Fibroblast of skin of right biceps (primary cell): ENCODE results near the gene NEU3.
A peak's percentile ranks its signal among the peaks of the same experiment; 100 is the strongest.
"Not testable (repeated sequence)": the region's sequence is repeated elsewhere in the genome, so short reads cannot be mapped to it uniquely, and the experiment has no call there.

ENCODE experiments used
- DNase-seq: peaks from one replicate; pipeline ENCODE4 v3.0.0-alpha.2; 2013

Gene NEU3

GRCh38 chr11:75031771-75032549 lies 43.2 kb downstream of the NEU3 start:
- peak; percentile 65 for DNase-seq

GRCh38 chr11:75032550-75032935 lies 43.8 kb downstream of the NEU3 start:
- no peak for DNase-seq

DNA sequence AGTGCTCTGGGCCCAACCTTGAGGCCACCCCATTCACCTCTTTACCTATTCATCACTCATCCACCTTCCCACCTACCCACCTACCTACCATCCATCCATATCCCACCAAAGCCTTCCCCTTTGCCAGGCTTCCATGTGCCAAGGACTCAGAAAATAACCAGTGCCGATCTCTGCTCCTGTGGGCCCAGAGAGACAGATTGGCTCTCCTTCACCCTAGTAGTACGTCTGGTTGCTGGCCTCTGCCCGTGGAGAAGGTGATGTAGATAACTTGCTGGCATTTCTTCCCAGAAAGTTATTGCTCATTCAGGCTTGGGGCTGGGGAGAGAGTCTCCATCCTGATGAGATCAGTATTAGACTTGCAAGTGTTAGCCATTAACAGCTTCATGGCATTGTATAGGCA lies 45.2 kb downstream of the NEU3 start:
- DNase-seq, result no peak

DNA sequence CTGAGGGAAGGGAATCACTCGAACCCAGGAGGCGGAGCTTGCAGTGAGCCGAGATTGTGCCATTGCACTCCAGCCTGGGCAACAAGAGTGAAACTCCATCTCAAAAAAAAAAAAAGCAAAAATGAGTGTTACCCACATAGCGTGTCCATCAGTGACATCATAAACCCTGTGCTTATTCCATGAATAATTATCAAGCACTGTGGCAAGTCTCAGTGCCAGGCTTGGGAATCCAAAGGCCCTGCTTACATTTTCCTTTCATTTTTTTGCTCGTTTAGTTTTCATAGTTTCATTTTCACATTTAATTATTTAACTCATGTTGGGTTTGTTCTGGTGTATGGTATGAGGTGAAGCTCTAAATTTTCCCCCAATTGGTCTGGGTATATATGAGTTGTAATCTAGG lies 46.5 kb downstream of the NEU3 start:
- no peak for DNase-seq

DNA sequence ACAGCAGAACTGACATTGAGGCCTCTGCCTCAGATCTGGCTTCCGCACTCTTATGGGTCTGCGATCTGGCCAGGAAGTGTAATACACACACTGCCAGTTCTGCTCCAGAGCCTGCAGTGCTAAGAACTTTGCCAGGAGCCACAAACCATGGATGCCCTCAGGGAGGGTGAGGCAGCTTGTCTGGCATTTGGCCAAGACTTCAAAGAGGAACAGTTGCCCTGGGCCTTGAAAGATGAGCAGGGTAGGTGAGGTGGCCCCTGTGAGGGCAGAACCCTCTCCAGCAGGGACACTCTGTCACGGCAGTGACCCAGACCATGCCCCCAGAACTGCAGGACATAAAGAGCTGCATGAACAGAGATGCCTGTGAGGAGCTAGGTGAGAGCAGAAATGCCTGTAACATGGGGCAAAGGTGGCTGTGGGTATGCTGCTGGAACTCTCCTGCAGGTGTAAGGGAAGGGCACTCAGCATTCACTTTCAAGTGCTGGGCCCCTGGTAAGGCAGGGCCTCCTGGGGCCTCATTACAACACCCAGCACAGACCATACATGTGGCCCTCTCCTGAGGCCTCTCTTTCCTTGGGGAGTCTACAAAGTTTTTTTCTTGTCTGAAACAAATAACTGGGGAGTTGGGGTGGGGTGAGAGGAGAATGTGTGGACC lies 47.3 kb downstream of the NEU3 start:
- DNase-seq, result no peak

DNA sequence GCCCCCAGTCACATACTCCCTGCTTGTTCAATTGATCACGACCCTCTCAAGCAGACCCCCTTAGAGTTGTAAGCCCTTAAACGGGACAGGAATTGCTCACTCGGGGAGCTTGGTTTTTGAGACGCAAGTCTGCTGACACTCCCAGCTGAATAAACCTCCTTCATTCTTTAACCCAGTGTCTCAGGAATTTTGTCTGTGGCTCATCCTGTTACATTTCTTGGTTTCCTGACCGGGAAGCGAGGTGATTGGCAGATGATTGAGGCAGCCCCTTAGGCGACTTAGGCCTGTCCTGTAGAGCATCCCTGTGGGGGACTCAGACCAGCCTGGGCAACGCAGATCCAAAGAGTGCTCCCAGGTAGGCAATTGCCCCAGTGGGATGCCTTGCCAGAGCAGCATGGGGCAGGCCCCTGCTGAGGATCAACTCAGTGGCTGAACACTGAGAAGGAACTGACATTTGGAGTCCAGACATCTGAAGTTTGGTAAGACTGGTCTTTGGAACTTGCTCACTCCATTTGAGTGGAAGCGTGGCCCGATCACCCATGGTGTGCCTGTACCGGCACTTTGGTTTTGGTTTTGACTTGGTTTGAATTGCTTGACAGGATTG lies 51.5 kb downstream of the NEU3 start:
- no peak for DNase-seq

DNA sequence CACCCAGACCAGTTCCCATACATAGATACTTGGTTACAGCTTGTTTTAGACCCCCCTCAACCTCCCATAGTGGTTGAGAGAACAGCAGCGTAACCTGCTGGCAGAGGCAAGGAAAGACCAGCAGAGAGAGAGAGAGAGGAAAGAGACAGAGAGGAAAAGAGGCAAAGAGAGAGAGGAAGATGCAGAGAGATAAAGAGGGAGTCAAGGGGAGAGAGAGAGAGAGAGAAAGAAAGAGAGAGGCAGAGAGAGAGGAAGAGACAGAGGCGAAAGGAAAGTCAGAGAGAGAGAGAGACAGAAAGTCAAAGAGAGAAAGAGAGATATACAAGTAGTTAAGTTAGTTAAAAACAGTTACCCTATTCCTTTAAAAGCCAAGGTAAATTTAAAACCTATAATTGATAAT lies 52.5 kb downstream of the NEU3 start:
- no peak for DNase-seq

GRCh38 chr11:75041821-75042220 lies 53.1 kb downstream of the NEU3 start:
- DNase-seq, result not testable (repeated sequence)

- DNase-seq, result not testable (repeated sequence)
Observed at GRCh38 chr11:75044381-75045170, 55.8 kb downstream of the NEU3 start.

- not testable (repeated sequence) for DNase-seq
Observed at GRCh38 chr11:75046668-75047067, 57.9 kb downstream of the NEU3 start.

- DNase-seq, result no peak
Observed at GRCh38 chr11:75047191-75047590, 58.5 kb downstream of the NEU3 start.

- DNase-seq, result not testable (repeated sequence)
Observed at GRCh38 chr11:75049501-75050266, 61.0 kb downstream of the NEU3 start.

- no peak for DNase-seq
Observed at GRCh38 chr11:75050516-75050915, 61.8 kb downstream of the NEU3 start.

GRCh38 chr11:75051043-75051442 lies 62.3 kb downstream of the NEU3 start:
- no peak for DNase-seq

DNA sequence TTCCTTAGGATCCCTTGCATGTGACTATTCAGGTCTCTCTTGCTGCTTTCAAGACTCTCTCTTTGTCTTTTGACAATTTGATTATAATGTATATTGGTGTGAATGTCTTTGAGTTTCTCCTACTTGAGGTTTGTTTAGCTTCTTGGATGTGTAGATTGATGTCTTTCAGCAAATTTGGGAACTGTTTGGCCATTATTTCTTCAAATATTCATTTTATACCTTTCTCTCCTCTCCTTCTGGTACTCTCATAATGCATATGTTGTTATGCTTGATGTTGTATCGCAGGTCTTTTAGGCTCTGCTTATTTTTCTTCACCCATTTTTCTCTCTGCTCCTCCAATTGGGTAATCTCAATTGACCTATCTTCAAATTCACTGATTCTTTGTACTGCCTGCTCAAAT lies 63.7 kb downstream of the NEU3 start:
- DNase-seq, result no peak

DNA sequence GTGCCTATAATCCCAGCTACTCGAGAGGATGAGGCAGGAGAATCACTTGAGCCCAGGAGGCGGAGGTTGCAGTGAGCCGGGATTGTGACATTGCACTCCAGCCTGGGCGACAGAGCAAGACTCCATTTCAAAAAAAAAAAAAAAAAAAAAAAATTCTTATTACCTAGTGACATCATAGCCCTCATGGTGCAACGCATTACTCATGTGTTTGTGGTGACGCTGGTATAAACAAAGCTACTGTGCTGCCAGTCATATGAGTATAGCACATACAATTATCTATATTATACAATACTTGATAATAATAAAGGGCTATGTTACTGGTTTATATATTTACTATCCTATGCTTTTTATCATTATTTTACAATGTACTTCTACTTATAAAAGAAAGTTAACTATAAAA lies 66.8 kb downstream of the NEU3 start:
- DNase-seq, result no peak

- no peak for DNase-seq
Observed at GRCh38 chr11:75056814-75057213, 68.1 kb downstream of the NEU3 start.

DNA sequence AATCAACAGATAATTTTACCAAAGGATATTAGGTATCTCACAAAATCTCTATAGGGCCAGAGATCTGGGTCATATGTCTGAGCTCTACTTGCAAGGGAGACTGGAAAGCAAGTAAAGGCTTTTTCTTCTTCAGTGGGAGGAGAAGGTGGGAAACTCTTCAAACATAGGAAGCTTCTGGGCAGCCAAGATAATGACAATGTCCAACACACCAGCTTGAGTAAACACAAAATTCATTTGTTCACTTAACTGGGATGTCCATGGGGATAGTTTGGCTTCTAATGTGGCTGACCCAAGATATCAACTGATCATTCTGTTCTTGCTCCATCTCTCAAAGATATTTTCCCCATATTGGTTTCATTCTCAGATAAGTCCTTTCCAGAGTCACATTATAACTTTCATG lies 70.6 kb downstream of the NEU3 start:
- no peak for DNase-seq

DNA sequence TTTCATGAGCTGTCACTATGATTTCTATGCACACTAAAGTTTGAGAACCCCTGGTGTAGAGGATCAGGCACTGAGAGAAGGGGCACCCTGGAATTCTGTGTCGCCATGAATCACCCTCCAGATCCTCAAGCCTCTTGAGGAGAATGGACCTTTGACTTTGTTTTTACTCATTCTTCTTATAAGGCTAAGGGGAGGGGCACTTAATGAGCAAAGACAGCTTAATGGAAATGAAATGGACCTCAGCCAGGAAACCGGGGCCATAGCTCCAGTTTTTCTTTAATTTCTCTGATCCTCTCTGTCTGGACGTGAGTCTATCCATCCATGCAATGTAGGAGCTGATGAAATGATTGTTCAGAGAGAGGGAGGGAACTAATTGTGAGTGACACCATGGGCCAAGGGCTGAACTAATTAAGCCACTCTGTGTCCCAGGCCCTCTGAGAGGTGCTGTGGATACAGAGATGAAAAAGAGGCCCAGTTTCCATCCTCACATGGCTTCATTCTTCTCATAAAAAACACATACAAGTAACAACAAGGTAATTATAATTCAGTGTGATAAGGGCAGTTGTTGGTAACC lies 75.1 kb downstream of the NEU3 start:
- DNase-seq, result peak; percentile 11

DNA sequence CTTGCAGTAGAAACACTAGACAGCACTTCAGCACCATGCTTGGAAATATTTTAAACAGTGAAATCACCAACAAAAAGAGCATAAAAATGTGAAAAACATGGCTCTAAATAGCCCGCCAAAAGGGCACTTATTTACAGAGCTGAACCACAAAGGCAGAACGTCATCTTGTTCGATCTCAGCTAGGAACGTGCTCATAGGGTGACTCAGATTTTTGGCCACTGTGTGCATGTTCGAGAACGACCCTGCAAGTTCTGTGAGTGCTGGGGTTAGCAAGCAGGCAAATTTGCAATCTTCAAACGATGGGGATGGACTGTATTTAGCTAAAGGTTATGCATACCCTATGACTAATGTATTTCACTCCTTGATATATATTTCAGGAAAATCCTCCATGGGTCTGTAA lies 77.3 kb downstream of the NEU3 start:
- DNase-seq, result peak; percentile 30
